Naive thymus-derived CD4-positive, alpha-beta T cell (primary cell): ENCODE data around the gene RNF5. TPM values are rescaled to one million over a fixed set of nuclear protein-coding genes. Genes with fewer than 3 reads are reported as not detected.

ENCODE experiments used
- ATAC-seq: fragments of 150-1000 bp; cut with Tn5 transposase; 2 replicates; pipeline ENCODE4 v1.10.0; 2021; ENCODE audit warnings: mild to moderate bottlenecking, moderate library complexity
- CTCF ChIA-PET: fragments of 350-600 bp; sonication (Branson Sonifier 250); formaldehyde crosslinking; loops from one replicate; lab custom pipeline; 2021; ENCODE audit warnings: antibody characterized with exemption; lab: Charles Lee
- POLR2A ChIA-PET: fragments of 350-600 bp; sonication (Branson Sonifier 250); formaldehyde crosslinking; loops from one replicate; lab custom pipeline; 2021; ENCODE audit warnings: antibody characterized with exemption, inconsistent platforms; lab: Charles Lee
- DNase-seq, 9 donors: peaks; one replicate each; pipeline versions ENCODE4 v3.0.0 to v3.0.0-alpha.2; 2020 to 2022; ENCODE audit warnings: mixed read lengths in 1 of 9
- H3K27ac ChIP-seq: one replicate; pipeline ENCODE4 v1.7.0; 2013; ENCODE audit warnings: mild to moderate bottlenecking, low read depth, low read length, moderate library complexity
- H3K27me3 ChIP-seq, 2 donors: one replicate each; pipeline ENCODE4 v1.7.0; 2013; ENCODE audit warnings: low read length in 2 of 2, mild to moderate bottlenecking in 2 of 2, moderate library complexity in 2 of 2; ENCODE audit not compliant: control insufficient read depth in 2 of 2, insufficient read depth in 2 of 2
- H3K36me3 ChIP-seq, 3 experiments: 1 replicate in 2 of 3; 2 replicates in 1 of 3; pipeline ENCODE4 v1.7.0; 2013; ENCODE audit warnings: low read length in 3 of 3, mild to moderate bottlenecking in 3 of 3, moderate library complexity in 1 of 3; ENCODE audit not compliant: insufficient read depth in 3 of 3, control insufficient read depth in 2 of 3
- H3K4me1 ChIP-seq, 2 donors: one replicate each; pipeline ENCODE4 v1.7.0; 2013; ENCODE audit warnings: low read length in 2 of 2, mild to moderate bottlenecking in 2 of 2, moderate library complexity in 1 of 2; ENCODE audit not compliant: control insufficient read depth in 2 of 2, insufficient read depth in 2 of 2
- H3K4me3 ChIP-seq: 2 replicates; pipeline ENCODE4 v1.7.0; 2013; ENCODE audit warnings: mild to moderate bottlenecking, low read length
- H3K9me3 ChIP-seq, 3 experiments: 1 replicate in 2 of 3; 2 replicates in 1 of 3; pipeline ENCODE4 v1.7.0; 2013; ENCODE audit warnings: low read length in 3 of 3; ENCODE audit not compliant: control insufficient read depth in 2 of 3
- H3K27ac Mint-ChIP-seq, 9 donors: one replicate each; pipeline ENCODE4 v1.8.0; 2020 to 2022; ENCODE audit warnings: mixed read lengths in 9 of 9, mild to moderate bottlenecking in 8 of 9, moderate library complexity in 5 of 9, inconsistent platforms in 2 of 9
- H3K27me3 Mint-ChIP-seq, 5 donors: one replicate each; pipeline ENCODE4 v1.8.0; 2021 to 2022; ENCODE audit warnings: mixed read lengths in 5 of 5, mild to moderate bottlenecking in 1 of 5
- H3K36me3 Mint-ChIP-seq, 5 donors: one replicate each; pipeline ENCODE4 v1.8.0; 2020 to 2022; ENCODE audit warnings: mixed read lengths in 5 of 5, mild to moderate bottlenecking in 3 of 5, inconsistent platforms in 1 of 5
- H3K4me1 Mint-ChIP-seq, 7 donors: one replicate each; pipeline ENCODE4 v1.8.0; 2020 to 2022; ENCODE audit warnings: mixed read lengths in 7 of 7, mild to moderate bottlenecking in 3 of 7, inconsistent platforms in 1 of 7
- H3K4me3 Mint-ChIP-seq, 10 donors: one replicate each; pipeline ENCODE4 v1.8.0; 2020 to 2022; ENCODE audit warnings: mild to moderate bottlenecking in 10 of 10, mixed read lengths in 10 of 10, moderate library complexity in 6 of 10, inconsistent platforms in 2 of 10
- H3K9me3 Mint-ChIP-seq, 11 donors: one replicate each; pipeline ENCODE4 v1.8.0; 2020 to 2022; ENCODE audit warnings: mixed read lengths in 11 of 11, mild to moderate bottlenecking in 4 of 11, inconsistent platforms in 1 of 11, moderate library complexity in 1 of 11
- intact Hi-C, 2 donors: fragments of 100-400 bp; cut with micrococcal nuclease; formaldehyde crosslinking; loops; one replicate each; pipeline ENCODE4 v1.15.1; 2023
- polyA plus RNA-seq, 2 donors: library from polyadenylated mRNA; unstranded; fragments of 300-500 nt; fragmentation: Illumina TruSeq; gene quantifications; one replicate each; pipeline ENCODE4 v1.2.3, GENCODE V29; 2021
- total RNA-seq, 6 experiments: library from RNA in 5 of 6; stranded (reverse) in 5 of 6; gene quantifications; 1 replicate in 5 of 6; 2 replicates in 1 of 6; pipeline ENCODE4 v1.2.3 and lab custom pipeline; 2021 to 2026

Gene RNF5
- total and polyA plus RNA-seq, 7 experiments from 2014 or later = 17.0 to 111 (median 45.3) TPM

GRCh38 chr6:32151181-32151862, 26.9 kb upstream of the RNF5 start:
- H3K9me3 Mint-ChIP-seq = peaks cover 0 to 5% (median 0%) of the 10 kb centered on the region in 11 donors
- H3K4me1 ChIP-seq = peaks cover 10 to 35% of the 10 kb centered on the region in 2 donors
- intact Hi-C loops = no loop called here
- peaks cover 0 to 5% (median 2%) of the 10 kb centered on the region in 5 donors for H3K36me3 Mint-ChIP-seq
- peak overlapping the region; percentile 48 for H3K4me3 ChIP-seq
- peak overlapping the region; percentile 41 to 100 (median 86) for H3K4me3 Mint-ChIP-seq
- H3K27me3 Mint-ChIP-seq = peaks cover 0 to 57% (median 12%) of the 10 kb centered on the region in 5 donors
- H3K9me3 ChIP-seq = no peaks in the 10 kb centered on the region
- peak overlapping the region in 8 of 9 donors; percentile 55 to 87 (median 75) for H3K27ac Mint-ChIP-seq
- no peak for ATAC-seq
- no peaks in the 10 kb centered on the region for H3K36me3 ChIP-seq
- POLR2A ChIA-PET = interaction anchor here (0.6 to 2.0 kb wide), 6 partner anchors 14 to 192 kb away, joined by 3 to 7 read pairs (median 3); partner anchors contain the start of genes ATF6B, EGFL8, FKBPL and GPSM3
- no peaks in the 10 kb centered on the region for H3K27me3 ChIP-seq
- peak in 5 of 9 donors; percentile 30 to 41 (median 38) for DNase-seq
- H3K27ac ChIP-seq = peak overlapping the region; percentile 62
- peaks cover 49 to 73% (median 70%) of the 10 kb centered on the region in 7 donors for H3K4me1 Mint-ChIP-seq
- CTCF ChIA-PET = interaction anchor here (0.8 kb wide), 1 partner anchor 22 kb away, joined by 3 read pairs; no protein-coding TSS in a partner anchor

- peaks cover 10 to 35% of the 10 kb centered on the region in 2 donors for H3K4me1 ChIP-seq
- no peaks in the 10 kb centered on the region for H3K9me3 ChIP-seq
- peak within 1 kb of the TSS; percentile 50 for H3K4me3 ChIP-seq
- Mint-ChIP-seq H3K9me3 (peaks cover 0 to 5% (median 0%) of the 10 kb centered on the region in 11 donors), H3K27ac (peak within 1 kb of the TSS; percentile 43 to 98 (median 90)), H3K36me3 (peaks cover 0 to 5% (median 0%) of the 10 kb centered on the region in 5 donors), H3K4me1 (peaks cover 49 to 73% (median 70%) of the 10 kb centered on the region in 7 donors), H3K27me3 (peaks cover 0 to 51% (median 12%) of the 10 kb centered on the region in 5 donors), H3K4me3 (peak within 1 kb of the TSS; percentile 41 to 100 (median 86))
- no peaks in the 10 kb centered on the region for H3K27me3 ChIP-seq
- ATAC-seq (no peak), DNase-seq (peak in 2 of 9 donors; percentile 33 to 35)
- CTCF ChIA-PET = interaction anchor here (0.8 to 0.9 kb wide), 2 partner anchors 23 to 24 kb away, joined by 3 read pairs; partner anchors contain the start of gene AGPAT1
- POLR2A ChIA-PET = interaction anchor here (0.5 to 2.0 kb wide), 9 partner anchors 12 to 412 kb away, joined by 3 to 7 read pairs (median 3); partner anchors contain the start of genes ATF6B, EGFL8, FKBPL and GPSM3
- intact Hi-C loops = no loop called here
- H3K36me3 ChIP-seq = no peaks in the 10 kb centered on the region
- H3K27ac ChIP-seq = peak within 1 kb of the TSS; percentile 82
Observed at GRCh38 chr6:32151863-32152768, 26.1 kb upstream of the RNF5 start, which contains the start of gene PRRT1. Gene PRRT1 (minus strand): TSS chr6:32151939. CDS start chr6:32151827, 112 bp downstream.

GRCh38 chr6:32152769-32153563, 25.2 kb upstream of the RNF5 start:
- ChIA-PET POLR2A (interaction anchor here (0.5 to 1.6 kb wide), 5 partner anchors 13 to 413 kb away, joined by 3 to 7 read pairs (median 3); partner anchors contain the start of genes FKBPL and MSH5), CTCF (interaction anchor here (0.9 kb wide), 1 partner anchor 23 kb away, joined by 3 read pairs; the partner anchor contains the start of gene AGPAT1)
- H3K4me1 Mint-ChIP-seq = peaks cover 50 to 78% (median 71%) of the 10 kb centered on the region in 7 donors
- no peaks in the 10 kb centered on the region for H3K9me3 ChIP-seq
- H3K36me3 ChIP-seq = peaks cover 0 to 8% (median 0%) of the 10 kb centered on the region in 3 experiments
- peaks cover 0 to 5% (median 0%) of the 10 kb centered on the region in 11 donors for H3K9me3 Mint-ChIP-seq
- H3K4me3 Mint-ChIP-seq = peak overlapping the region; percentile 58 to 100 (median 86)
- ATAC-seq = no peak
- peaks cover 0 to 12% (median 6%) of the 10 kb centered on the region in 5 donors for H3K36me3 Mint-ChIP-seq
- H3K4me3 ChIP-seq = no peak overlapping the region
- H3K27ac Mint-ChIP-seq = peak overlapping the region in 8 of 9 donors; percentile 6 to 98 (median 89)
- DNase-seq = no peak
- peaks cover 0 to 42% (median 12%) of the 10 kb centered on the region in 5 donors for H3K27me3 Mint-ChIP-seq
- H3K27me3 ChIP-seq = no peaks in the 10 kb centered on the region
- peak overlapping the region; percentile 82 for H3K27ac ChIP-seq
- intact Hi-C loops = no loop called here
- H3K4me1 ChIP-seq = peaks cover 10 to 35% of the 10 kb centered on the region in 2 donors

GRCh38 chr6:32153564-32154513, 24.4 kb upstream of the RNF5 start, which contains the start of gene PPT2:
Gene PPT2 (plus strand): TSS chr6:32154141. CDS start chr6:32154595, 454 bp downstream.
- intact Hi-C loops = loop anchor here (1.0 to 2.0 kb wide), 7 partner anchors 22 to 67 kb away; partner anchors contain the start of genes AGPAT1 (in 2 of the 2), FKBPL (in 2 of the 2) and PBX2 (in 1 of the 2)
- peak within 1 kb of the TSS; percentile 87 to 100 (median 98) for H3K4me3 Mint-ChIP-seq
- peak within 1 kb of the TSS; percentile 68 for H3K4me3 ChIP-seq

More at GRCh38 chr6:32153564-32154513, 24.4 kb upstream of the RNF5 start, which contains the start of gene PPT2:
- H3K9me3 ChIP-seq = no peaks in the 10 kb centered on the region
- Mint-ChIP-seq H3K9me3 (peaks cover 0 to 2% (median 0%) of the 10 kb centered on the region in 11 donors), H3K4me1 (peaks cover 42 to 74% (median 65%) of the 10 kb centered on the region in 7 donors), H3K27ac (peak within 1 kb of the TSS; percentile 87 to 98 (median 92)), H3K27me3 (peaks cover 0 to 34% (median 12%) of the 10 kb centered on the region in 5 donors), H3K36me3 (peaks cover 1 to 18% (median 9%) of the 10 kb centered on the region in 5 donors)
- H3K36me3 ChIP-seq = peaks cover 0 to 15% (median 0%) of the 10 kb centered on the region in 3 experiments
- ChIA-PET CTCF (interaction anchor here (0.7 to 1.3 kb wide), 6 partner anchors 11 to 674 kb away, joined by 3 to 15 read pairs (median 5); partner anchors contain the start of gene EGFL8), POLR2A (interaction anchor here (0.6 to 1.6 kb wide), 7 partner anchors 22 to 690 kb away, joined by 3 to 9 read pairs (median 3); partner anchors contain the start of genes ATF6B, GPSM3 and PSMB8)
- no peaks in the 10 kb centered on the region for H3K27me3 ChIP-seq
- peak within 1 kb of the TSS; percentile 82 for H3K27ac ChIP-seq
- peak; percentile 82 for ATAC-seq
- peak; percentile 34 to 85 (median 72) for DNase-seq
- H3K4me1 ChIP-seq = peaks cover 10 to 35% of the 10 kb centered on the region in 2 donors
